Measurements from ENCODE around the gene AVPI1. TPM values are rescaled to one million over a fixed set of nuclear protein-coding genes. Genes with fewer than 3 reads are reported as not detected.

AVPI1 gene
- polyA plus RNA-seq, 3 donors: 3.7 to 8.6 (median 4.3) TPM

- DNase-seq (ENCODE audit: extremely low read depth in 1 of 11, low read depth in 9 of 11, low spot score in 4 of 11): no peak
Measured at GRCh38 chr10:97627731-97628130, 59.3 kb downstream of the AVPI1 start.

Other genes with a start within 250 kb of the AVPI1 start
- 10 to 100 TPM; 30.3 to 38.9 (median 32.7) TPM for gene EXOSC1, start 241.2 kb downstream of the AVPI1 start, polyA plus RNA-seq (ENCODE audit: insufficient read length in 3 of 3)
- gene ZDHHC16, start 241.1 kb downstream of the AVPI1 start, polyA plus RNA-seq (ENCODE audit: insufficient read length in 3 of 3): 10 to 100 TPM; 38.5 to 40.3 (median 38.8) TPM
- 100 to 1,000 TPM in 1 of 3 donors, 10 to 100 TPM in 2; 93.5 to 107 (median 95.0) TPM for gene MMS19, start 188.8 kb downstream of the AVPI1 start, polyA plus RNA-seq (ENCODE audit: insufficient read length in 3 of 3)
- gene UBTD1, start 188.3 kb downstream of the AVPI1 start, polyA plus RNA-seq (ENCODE audit: insufficient read length in 3 of 3): 10 to 100 TPM in 1 of 3 donors, 1 to 10 TPM in 2; 6.8 to 11.7 (median 9.8) TPM
- under 1 TPM; 0.42 to 0.65 (median 0.60) TPM for gene ANKRD2, start 114.5 kb downstream of the AVPI1 start, polyA plus RNA-seq (ENCODE audit: insufficient read length in 3 of 3)
- gene HOGA1, start 102.9 kb downstream of the AVPI1 start, polyA plus RNA-seq (ENCODE audit: insufficient read length in 3 of 3): 10 to 100 TPM; 50.6 to 63.7 (median 50.8) TPM
- 1 to 10 TPM in 1 of 3 donors, under 1 TPM in 2; 0.27 to 1.3 (median 0.84) TPM for gene C10orf62, start 97.5 kb downstream of the AVPI1 start, polyA plus RNA-seq (ENCODE audit: insufficient read length in 3 of 3)
- 10 to 100 TPM; 21.6 to 29.5 (median 22.0) TPM for gene MORN4, start 53.7 kb downstream of the AVPI1 start, polyA plus RNA-seq (ENCODE audit: insufficient read length in 3 of 3)
- 10 to 100 TPM; 17.4 to 20.8 (median 18.9) TPM for gene PI4K2A, start 46.6 kb downstream of the AVPI1 start, polyA plus RNA-seq (ENCODE audit: insufficient read length in 3 of 3)
- 10 to 100 TPM; 36.8 to 52.5 (median 47.4) TPM for gene MARVELD1, start 26.5 kb upstream of the AVPI1 start, polyA plus RNA-seq (ENCODE audit: insufficient read length in 3 of 3)
- gene ZFYVE27, start 49.9 kb upstream of the AVPI1 start, polyA plus RNA-seq (ENCODE audit: insufficient read length in 3 of 3): 10 to 100 TPM; 23.6 to 40.2 (median 23.7) TPM
- gene SFRP5, start 84.8 kb upstream of the AVPI1 start, polyA plus RNA-seq (ENCODE audit: insufficient read length in 3 of 3): under 1 TPM; 0.08 to 0.11 (median 0.11) TPM
- gene GOLGA7B, start 162.6 kb upstream of the AVPI1 start, polyA plus RNA-seq (ENCODE audit: insufficient read length in 3 of 3): under 1 TPM; 0.31 to 0.43 (median 0.41) TPM